HepG2 (cell line): ENCODE measurements around the gene TRAF3. TPM values are rescaled to one million over a fixed set of nuclear protein-coding genes. Genes with fewer than 3 reads are reported as not detected.

Source experiments
- ATAC-seq: fragments of 200-7000 bp; cut with Tn5 transposase; 3 replicates; pipeline ENCODE4 v1.9.1; 2020; ENCODE audit warnings: mild to moderate bottlenecking, moderate library complexity
- BruUV-seq: library from RNA; stranded (reverse); fragments of 400-500 nt; replicated peaks from 2 replicates; lab custom pipeline; 2021; lab: Mats Ljungman, UMichigan
- CTCF ChIA-PET: fragments of 300-600 bp; formaldehyde crosslinking; extraction: SDS; loops from one replicate; lab custom pipeline; 2021; ENCODE audit warnings: low total read pairs, inconsistent platforms, low intra/inter-chr PET ratio; lab: Yijun Ruan, JAX
- POLR2A ChIA-PET: fragments of 350-600 bp; sonication (Branson Sonifier 250); formaldehyde crosslinking; loops from one replicate; lab custom pipeline; 2020; ENCODE audit warnings: antibody characterized with exemption, inconsistent platforms; lab: Yijun Ruan, JAX
- DNase-seq: peaks from one replicate; pipeline ENCODE4 v3.0.0-alpha.2; 2015; ENCODE audit warnings: low spot score
- FAIRE-seq: peaks from 3 replicates; lab custom pipeline; 2011; peaks lifted over from hg19 to GRCh38; lab: Jason Lieb, UNC
- H2AFZ ChIP-seq: one replicate; pipeline ENCODE4 v1.6.1; 2011; ENCODE audit warnings: low read length, inconsistent platforms
- H3K27ac ChIP-seq: fragments of 300-600 bp; 3 replicates; pipeline ENCODE4 v1.8.0; 2011; ENCODE audit warnings: mixed run types, mild to moderate bottlenecking, mixed read lengths, low read length, inconsistent platforms; ENCODE audit not compliant: insufficient read depth; ENCODE audit errors: extremely low read length
- H3K27me3 ChIP-seq, 2 experiments: fragments of 200-600 bp in 1 of 2; 2 replicates in 1 of 2; 3 replicates in 1 of 2; pipeline versions ENCODE4 v1.6.0 to v1.8.0; 2011; ENCODE audit warnings: low read length in 2 of 2, mild to moderate bottlenecking in 2 of 2, moderate library complexity in 2 of 2, inconsistent platforms in 1 of 2; ENCODE audit not compliant: insufficient read depth in 2 of 2, control insufficient read depth in 1 of 2
- H3K36me3 ChIP-seq, 2 experiments: fragments of 200-600 bp in 1 of 2; replicated peaks in 1 of 2; 2 replicates in 1 of 2; 3 replicates in 1 of 2; pipeline versions ENCODE4 v1.5.1 to v1.8.0; 2011; ENCODE audit warnings: low read length in 2 of 2, inconsistent platforms in 1 of 2; ENCODE audit not compliant: insufficient read depth in 2 of 2, control insufficient read depth in 1 of 2
- H3K4me1 ChIP-seq: 2 replicates; pipeline ENCODE4 v1.5.1; 2012; ENCODE audit warnings: low read length, inconsistent platforms; ENCODE audit not compliant: insufficient read depth
- H3K4me2 ChIP-seq: 2 replicates; pipeline ENCODE4 v1.6.0; 2011; ENCODE audit warnings: low read depth, low read length, inconsistent platforms
- H3K4me3 ChIP-seq, 3 experiments: fragments of 200-600 bp in 1 of 3; sonication (generic), shearing (Covaris generic) in 1 of 3; replicated peaks in 1 of 3; 2 replicates each; pipeline ENCODE4 v1.5.1; 2011 to 2016; ENCODE audit warnings: low read length in 3 of 3, inconsistent platforms in 2 of 3, low read depth in 2 of 3, mild to moderate bottlenecking in 2 of 3, control low read depth in 1 of 3, mixed read lengths in 1 of 3; ENCODE audit not compliant: insufficient read depth in 1 of 3
- H3K79me2 ChIP-seq: one replicate; pipeline ENCODE4 v1.6.1; 2011; ENCODE audit warnings: low read length, inconsistent platforms; ENCODE audit not compliant: insufficient read depth
- H3K9ac ChIP-seq: 2 replicates; pipeline ENCODE4 v1.6.0; 2011; ENCODE audit warnings: mild to moderate bottlenecking, low read depth, low read length, inconsistent platforms; ENCODE audit not compliant: insufficient read depth
- H3K9me3 ChIP-seq: 2 replicates; pipeline ENCODE4 v1.5.1; 2012; ENCODE audit warnings: mild to moderate bottlenecking, low read length
- H4K20me1 ChIP-seq: 2 replicates; pipeline ENCODE4 v1.6.0; 2011; ENCODE audit warnings: inconsistent platforms, mild to moderate bottlenecking, low read length, moderate library complexity; ENCODE audit not compliant: insufficient read depth
- BRD4 ChIP-seq: sonication (generic); formaldehyde crosslinking; IDR thresholded peaks from 2 replicates; pipeline ENCODE4 v1.4.0; 2020; ENCODE audit warnings: missing genetic modification reagents
- GABPB1 ChIP-seq: IDR thresholded peaks from 2 replicates; pipeline ENCODE4 v1.6.1; 2016; ENCODE audit warnings: mild to moderate bottlenecking, missing genetic modification reagents, moderate library complexity, missing compliant biosample characterization
- HOXA9 ChIP-seq: sonication (generic); formaldehyde crosslinking; IDR thresholded peaks from 2 replicates; pipeline ENCODE4 v1.8.1; 2022; ENCODE audit warnings: missing genetic modification reagents, mild to moderate bottlenecking, moderate library complexity, borderline replicate concordance
- POLR2A ChIP-seq, 2 experiments: IDR thresholded peaks; 2 replicates each; pipeline ENCODE4 v1.6.1; 2011; ENCODE audit warnings: low read depth in 2 of 2, low read length in 2 of 2, mild to moderate bottlenecking in 1 of 2, moderate library complexity in 1 of 2; ENCODE audit not compliant: insufficient read depth in 1 of 2
- SP1 ChIP-seq, 2 experiments: fragments of 450-650 bp in 1 of 2; sonication (generic) in 1 of 2; formaldehyde crosslinking in 1 of 2; IDR thresholded peaks; 2 replicates each; pipeline versions ENCODE4 v1.4.0 to v1.6.1; 2016 to 2020; ENCODE audit warnings: missing genetic modification reagents in 1 of 2
- XRCC5 ChIP-seq: fragments of 200-400 bp; formaldehyde crosslinking; optimal IDR thresholded peaks from 2 replicates; pipeline ENCODE3; 2017; ENCODE audit warnings: mild to moderate bottlenecking, low read length
- ZNF124 ChIP-seq: sonication (generic); formaldehyde crosslinking; IDR thresholded peaks from 2 replicates; pipeline ENCODE4 v1.4.0; 2020; ENCODE audit warnings: missing genetic modification reagents
- ZNF136 ChIP-seq: sonication (generic); formaldehyde crosslinking; IDR thresholded peaks from 2 replicates; pipeline ENCODE4 v1.8.1; 2022; ENCODE audit warnings: low read depth, mild to moderate bottlenecking, moderate library complexity, missing genetic modification reagents
- ZNF160 ChIP-seq: sonication (generic); formaldehyde crosslinking; IDR thresholded peaks from 2 replicates; pipeline ENCODE4 v1.8.0; 2022; ENCODE audit warnings: mild to moderate bottlenecking, inconsistent platforms, missing genetic modification reagents
- ZNF205 ChIP-seq: IDR thresholded peaks from 2 replicates; pipeline ENCODE4 v1.6.1; 2018; ENCODE audit warnings: missing biosample characterization, missing genetic modification reagents
- ZNF550 ChIP-seq: sonication (generic); formaldehyde crosslinking; IDR thresholded peaks from 2 replicates; pipeline ENCODE4 v1.4.0; 2020; ENCODE audit warnings: mild to moderate bottlenecking, missing genetic modification reagents, borderline replicate concordance
- ZNF746 ChIP-seq: sonication (generic); formaldehyde crosslinking; IDR thresholded peaks from 2 replicates; pipeline ENCODE4 v1.8.0; 2022; ENCODE audit warnings: mild to moderate bottlenecking, missing genetic modification reagents
- ZNF839 ChIP-seq: sonication (generic); formaldehyde crosslinking; IDR thresholded peaks from 2 replicates; pipeline ENCODE4 v1.4.0; 2020; ENCODE audit warnings: missing genetic modification reagents, mild to moderate bottlenecking, borderline replicate concordance
- WGBS: methylation state at CpG from one replicate; pipeline ENCODE4 v1.1.6; 2017; ENCODE audit warnings: low lambda C conversion rate; 5-methylcytosine and 5-hydroxymethylcytosine counted together
- in situ Hi-C: cut with HindIII; loops from 2 replicates; pipeline ENCODE4 v1.10.0; 2017; ENCODE audit warnings: low pct_unique_long_range_greater_than_20kb; ENCODE audit not compliant: extremely low pct_ligation_motif_present
- intact Hi-C: fragments of 100-400 bp; cut with micrococcal nuclease; formaldehyde crosslinking; loops from one replicate; pipeline ENCODE4 v1.10.0; 2022; ENCODE audit not compliant: unreplicated experiment
- polyA plus RNA-seq, 8 experiments: library from polyadenylated mRNA; depleted of rRNA in 3 of 8; stranded (reverse) in 7 of 8; unstranded in 1 of 8; fragments of >200 nt; fragmentation: Illumina TruSeq in 4 of 8; extraction: Trizol in 4 of 8; gene quantifications; 2 replicates each; pipeline versions ENCODE4 v1.2.1 to v1.2.3, GENCODE V29; 2011 to 2016; ENCODE audit warnings: low read depth in 4 of 8, missing spikeins in 1 of 8, mixed read lengths in 1 of 8; ENCODE audit not compliant: insufficient read depth in 1 of 8
- total RNA-seq, 5 experiments: library from RNA; depleted of rRNA; stranded (reverse); fragments of >200 nt; fragmentation: Illumina TruSeq; extraction: Trizol; gene quantifications; 2 replicates each; pipeline ENCODE4 v1.2.3, GENCODE V29; 2016; ENCODE audit warnings: low read depth in 1 of 5
- TF ChIP-seq, protein P1 (sequence below): sonication (generic); formaldehyde crosslinking; IDR thresholded peaks from 2 replicates; pipeline ENCODE4 v1.5.0; 2020; ENCODE audit warnings: missing genetic modification reagents, mild to moderate bottlenecking, borderline replicate concordance
- TF ChIP-seq, protein P2 (sequence below): sonication (generic); formaldehyde crosslinking; IDR thresholded peaks from 2 replicates; pipeline ENCODE4 v1.4.0; 2020; ENCODE audit warnings: missing genetic modification reagents
- TF ChIP-seq, protein P3 (sequence below), 2 experiments: sonication (generic) in 1 of 2; formaldehyde crosslinking in 1 of 2; IDR thresholded peaks; 2 replicates each; pipeline versions ENCODE4 v1.4.0 to v1.6.1; 2018 to 2020; ENCODE audit warnings: missing genetic modification reagents in 2 of 2, borderline replicate concordance in 1 of 2, low read depth in 1 of 2, mild to moderate bottlenecking in 1 of 2, missing biosample characterization in 1 of 2
- TF ChIP-seq, protein P4 (sequence below): IDR thresholded peaks from 2 replicates; pipeline ENCODE4 v1.6.1; 2016

The TRAF3 gene
- total and polyA plus RNA-seq, 2 of the 13 experiments (the other 11 are each of a cell fraction or from before 2014, with no cell fraction given), result 6.9 to 12.2 TPM

GRCh38 chr14:102917469-102918211, 140.4 kb downstream of the TRAF3 start:
- H3K36me3 ChIP-seq, result no peaks in the 10 kb centered on the region
- no peak overlapping the region for H3K4me3 ChIP-seq
- in situ Hi-C loops, result loop anchor here (10.0 kb wide), 1 partner anchor 223 kb away; no protein-coding TSS in a partner anchor
- H3K9ac ChIP-seq, result no peak overlapping the region
- 0 out of 2 replicates have a peak, but pooled peaks cover 5% of the 10 kb centered on the region for H3K9me3 ChIP-seq
- DNase-seq (peak; percentile 24), ATAC-seq (peak; percentile 4), FAIRE-seq (no peak)
- no TSS peak for BruUV-seq
- no peaks in the 10 kb centered on the region for H3K27me3 ChIP-seq
- peaks cover 29% of the 10 kb centered on the region for H3K4me1 ChIP-seq
- no peak overlapping the region for H2AFZ ChIP-seq
- ChIA-PET POLR2A (no interaction called here), CTCF (interaction anchor here (1.3 kb wide), 1 partner anchor 143 kb away, joined by 9 read pairs; no protein-coding TSS in a partner anchor)
- no peak overlapping the region for H3K27ac ChIP-seq
- no peaks in the 10 kb centered on the region for H3K79me2 ChIP-seq
- intact Hi-C loops, result loop anchor here (5.0 kb wide), 1 partner anchor 140 kb away; the partner anchor contains the start of gene TRAF3
- 17% methylated on average over 8 of the region's 12 CpGs for WGBS
- H4K20me1 ChIP-seq, result no peaks in the 10 kb centered on the region
- peak overlapping the region; percentile 36; the same call in 1 of the 2 replicates for H3K4me2 ChIP-seq
- TF ChIP-seq HOXA9 (CRISPR knock-in tag) (no peak), XRCC5 (no peak), ZNF136 (CRISPR knock-in tag) (no peak), ZNF205 (no peak), POLR2A (IDR thresholded peaks at IDR 0.05; ENCODE audit: insufficient read depth in 1 of 2, low read depth in 2 of 2, low read length in 2 of 2) (no peak), ZNF746 (CRISPR knock-in tag) (no peak), ZNF124 (CRISPR knock-in tag) (no peak), GABPB1 (CRISPR knock-in tag) (no peak), ZNF550 (CRISPR knock-in tag) (no peak), SP1 (IDR thresholded peaks at IDR 0.05) (no peak), SP1 (CRISPR knock-in tag; IDR thresholded peaks at IDR 0.05) (no peak), BRD4 (CRISPR knock-in tag) (no peak), ZNF160 (CRISPR knock-in tag) (no peak), ZNF839 (CRISPR knock-in tag) (no peak)
- TF ChIP-seq, protein P1, sequence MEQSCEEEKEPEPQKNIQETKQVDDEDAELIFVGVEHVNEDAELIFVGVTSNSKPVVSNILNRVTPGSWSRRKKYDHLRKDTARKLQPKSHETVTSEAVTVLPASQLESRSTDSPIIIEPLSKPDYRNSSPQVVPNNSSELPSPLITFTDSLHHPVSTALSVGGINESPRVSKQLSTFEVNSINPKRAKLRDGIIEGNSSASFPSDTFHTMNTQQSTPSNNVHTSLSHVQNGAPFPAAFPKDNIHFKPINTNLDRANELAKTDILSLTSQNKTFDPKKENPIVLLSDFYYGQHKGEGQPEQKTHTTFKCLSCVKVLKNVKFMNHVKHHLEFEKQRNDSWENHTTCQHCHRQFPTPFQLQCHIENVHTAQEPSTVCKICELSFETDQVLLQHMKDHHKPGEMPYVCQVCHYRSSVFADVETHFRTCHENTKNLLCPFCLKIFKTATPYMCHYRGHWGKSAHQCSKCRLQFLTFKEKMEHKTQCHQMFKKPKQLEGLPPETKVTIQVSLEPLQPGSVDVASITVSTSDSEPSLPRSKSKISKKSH (CRISPR knock-in tag), result no peak
- TF ChIP-seq, protein P2, sequence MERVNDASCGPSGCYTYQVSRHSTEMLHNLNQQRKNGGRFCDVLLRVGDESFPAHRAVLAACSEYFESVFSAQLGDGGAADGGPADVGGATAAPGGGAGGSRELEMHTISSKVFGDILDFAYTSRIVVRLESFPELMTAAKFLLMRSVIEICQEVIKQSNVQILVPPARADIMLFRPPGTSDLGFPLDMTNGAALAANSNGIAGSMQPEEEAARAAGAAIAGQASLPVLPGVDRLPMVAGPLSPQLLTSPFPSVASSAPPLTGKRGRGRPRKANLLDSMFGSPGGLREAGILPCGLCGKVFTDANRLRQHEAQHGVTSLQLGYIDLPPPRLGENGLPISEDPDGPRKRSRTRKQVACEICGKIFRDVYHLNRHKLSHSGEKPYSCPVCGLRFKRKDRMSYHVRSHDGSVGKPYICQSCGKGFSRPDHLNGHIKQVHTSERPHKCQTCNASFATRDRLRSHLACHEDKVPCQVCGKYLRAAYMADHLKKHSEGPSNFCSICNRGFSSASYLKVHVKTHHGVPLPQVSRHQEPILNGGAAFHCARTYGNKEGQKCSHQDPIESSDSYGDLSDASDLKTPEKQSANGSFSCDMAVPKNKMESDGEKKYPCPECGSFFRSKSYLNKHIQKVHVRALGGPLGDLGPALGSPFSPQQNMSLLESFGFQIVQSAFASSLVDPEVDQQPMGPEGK (CRISPR knock-in tag), result no peak
- TF ChIP-seq, protein P3, sequence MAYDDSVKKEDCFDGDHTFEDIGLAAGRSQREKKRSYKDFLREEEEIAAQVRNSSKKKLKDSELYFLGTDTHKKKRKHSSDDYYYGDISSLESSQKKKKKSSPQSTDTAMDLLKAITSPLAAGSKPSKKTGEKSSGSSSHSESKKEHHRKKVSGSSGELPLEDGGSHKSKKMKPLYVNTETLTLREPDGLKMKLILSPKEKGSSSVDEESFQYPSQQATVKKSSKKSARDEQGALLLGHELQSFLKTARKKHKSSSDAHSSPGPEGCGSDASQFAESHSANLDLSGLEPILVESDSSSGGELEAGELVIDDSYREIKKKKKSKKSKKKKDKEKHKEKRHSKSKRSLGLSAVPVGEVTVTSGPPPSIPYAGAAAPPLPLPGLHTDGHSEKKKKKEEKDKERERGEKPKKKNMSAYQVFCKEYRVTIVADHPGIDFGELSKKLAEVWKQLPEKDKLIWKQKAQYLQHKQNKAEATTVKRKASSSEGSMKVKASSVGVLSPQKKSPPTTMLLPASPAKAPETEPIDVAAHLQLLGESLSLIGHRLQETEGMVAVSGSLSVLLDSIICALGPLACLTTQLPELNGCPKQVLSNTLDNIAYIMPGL (CRISPR knock-in tag; IDR thresholded peaks at IDR 0.05; ENCODE audit: borderline replicate concordance in 1 of 2, low read depth in 1 of 2), result no peak
- TF ChIP-seq, protein P4, sequence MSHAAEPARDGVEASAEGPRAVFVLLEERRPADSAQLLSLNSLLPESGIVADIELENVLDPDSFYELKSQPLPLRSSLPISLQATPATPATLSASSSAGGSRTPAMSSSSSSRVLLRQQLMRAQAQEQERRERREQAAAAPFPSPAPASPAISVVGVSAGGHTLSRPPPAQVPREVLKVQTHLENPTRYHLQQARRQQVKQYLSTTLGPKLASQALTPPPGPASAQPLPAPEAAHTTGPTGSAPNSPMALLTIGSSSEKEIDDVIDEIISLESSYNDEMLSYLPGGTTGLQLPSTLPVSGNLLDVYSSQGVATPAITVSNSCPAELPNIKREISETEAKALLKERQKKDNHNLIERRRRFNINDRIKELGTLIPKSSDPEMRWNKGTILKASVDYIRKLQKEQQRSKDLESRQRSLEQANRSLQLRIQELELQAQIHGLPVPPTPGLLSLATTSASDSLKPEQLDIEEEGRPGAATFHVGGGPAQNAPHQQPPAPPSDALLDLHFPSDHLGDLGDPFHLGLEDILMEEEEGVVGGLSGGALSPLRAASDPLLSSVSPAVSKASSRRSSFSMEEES (CRISPR knock-in tag), result no peak
